ENCODE measurements around the gene SERPINB12. TPM values are rescaled to one million over a fixed set of nuclear protein-coding genes. Genes with fewer than 3 reads are reported as not detected.
A peak's percentile ranks its signal among the peaks of the same experiment; 100 is the strongest.

SERPINB12 gene
- total and polyA plus RNA-seq, 2 donors (not counting 3 experiments of a cell fraction or from before 2014, with no cell fraction given): not detected

DNA sequence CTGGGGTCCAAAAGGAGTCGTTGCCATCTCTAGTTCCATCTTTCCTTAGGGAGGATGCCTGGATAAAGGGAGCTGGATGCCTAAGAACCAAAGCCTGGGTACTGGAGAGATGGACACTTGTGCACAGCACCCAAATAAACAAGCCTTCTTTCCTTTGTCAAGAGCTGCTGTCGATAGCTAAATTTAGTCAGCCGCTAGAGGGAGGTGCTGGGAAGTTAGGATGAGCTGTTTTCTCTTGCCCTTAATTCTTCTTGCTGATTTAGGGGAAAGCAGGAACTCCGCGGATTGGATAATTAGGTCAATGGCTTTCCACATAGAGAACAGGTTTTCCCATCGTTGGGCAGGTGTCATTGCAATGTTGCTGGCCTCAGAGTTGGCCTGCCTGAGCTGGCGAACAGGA, 30.9 kb upstream of the SERPINB12 start:
- dilution Hi-C loops (cut with MboI; ENCODE audit: extremely low pct_ligation_motif_present, low sequenced_read_pairs): no loop called here
- H3K9ac ChIP-seq (replicated peaks; ENCODE audit: extremely low read depth, insufficient read depth, low read length): no peak overlapping the region
- no peaks in the 10 kb centered on the region for H3K9me3 ChIP-seq (replicated peaks; ENCODE audit: control insufficient read depth, insufficient read depth, low read length)
- DNase-seq (ENCODE audit: low read depth, low spot score) (peak; percentile 33), FAIRE-seq (peak; percentile 52)
- H3K9me1 ChIP-seq (replicated peaks; ENCODE audit: control insufficient read depth, extremely low read depth, insufficient read depth, low read length): no peaks in the 10 kb centered on the region
- no peak overlapping the region for H3K4me3 ChIP-seq (replicated peaks in 1 of 3; ENCODE audit: insufficient read depth in 1 of 3, low read depth in 1 of 3, low read length in 3 of 3)
- H3K4me1 ChIP-seq (ENCODE audit: control insufficient read depth, extremely low read depth, insufficient read depth, low read length): no peaks in the 10 kb centered on the region
- BruUV-seq (replicated peaks): no TSS peak
- H4K20me1 ChIP-seq (replicated peaks; ENCODE audit: control insufficient read depth, extremely low read depth, insufficient read depth, low read length): no peaks in the 10 kb centered on the region
- TF ChIP-seq, protein P1, sequence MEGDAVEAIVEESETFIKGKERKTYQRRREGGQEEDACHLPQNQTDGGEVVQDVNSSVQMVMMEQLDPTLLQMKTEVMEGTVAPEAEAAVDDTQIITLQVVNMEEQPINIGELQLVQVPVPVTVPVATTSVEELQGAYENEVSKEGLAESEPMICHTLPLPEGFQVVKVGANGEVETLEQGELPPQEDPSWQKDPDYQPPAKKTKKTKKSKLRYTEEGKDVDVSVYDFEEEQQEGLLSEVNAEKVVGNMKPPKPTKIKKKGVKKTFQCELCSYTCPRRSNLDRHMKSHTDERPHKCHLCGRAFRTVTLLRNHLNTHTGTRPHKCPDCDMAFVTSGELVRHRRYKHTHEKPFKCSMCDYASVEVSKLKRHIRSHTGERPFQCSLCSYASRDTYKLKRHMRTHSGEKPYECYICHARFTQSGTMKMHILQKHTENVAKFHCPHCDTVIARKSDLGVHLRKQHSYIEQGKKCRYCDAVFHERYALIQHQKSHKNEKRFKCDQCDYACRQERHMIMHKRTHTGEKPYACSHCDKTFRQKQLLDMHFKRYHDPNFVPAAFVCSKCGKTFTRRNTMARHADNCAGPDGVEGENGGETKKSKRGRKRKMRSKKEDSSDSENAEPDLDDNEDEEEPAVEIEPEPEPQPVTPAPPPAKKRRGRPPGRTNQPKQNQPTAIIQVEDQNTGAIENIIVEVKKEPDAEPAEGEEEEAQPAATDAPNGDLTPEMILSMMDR (IDR thresholded peaks at IDR 0.05; ENCODE audit: extremely low read depth in 1 of 2, insufficient read depth in 1 of 2, low read depth in 1 of 2, low read length in 2 of 2): peak; percentile 52 to 56
- no peak for TF ChIP-seq POLR2AphosphoS5 (IDR thresholded peaks at IDR 0.05; ENCODE audit: insufficient read depth, low read depth, low read length)
- H2AFZ ChIP-seq (ENCODE audit: low read depth, low read length): no peak overlapping the region
- intact Hi-C loops (cut with micrococcal nuclease): no loop called here
- H3K79me2 ChIP-seq (ENCODE audit: control insufficient read depth, insufficient read depth, low read length): no peaks in the 10 kb centered on the region
- H3K36me3 ChIP-seq (ENCODE audit: control insufficient read depth in 2 of 2, extremely low read depth in 1 of 2, insufficient read depth in 2 of 2, low read length in 2 of 2): no peaks in the 10 kb centered on the region
- ChIA-PET CTCF (interaction anchor here (0.7 to 2.7 kb wide), 26 partner anchors 9 to 495 kb away, joined by 3 to 21 read pairs (median 4); no protein-coding TSS in a partner anchor), POLR2A (no interaction called here)
- no peak overlapping the region for H3K27ac ChIP-seq (ENCODE audit: insufficient read depth, low read depth, low read length)
- H3K4me2 ChIP-seq (ENCODE audit: insufficient read depth, low read length): no peak overlapping the region
- peaks cover 5 to 11% of the 10 kb centered on the region in 2 experiments for H3K27me3 ChIP-seq (ENCODE audit: control insufficient read depth in 2 of 2, insufficient read depth in 2 of 2, low read length in 2 of 2)

DNA sequence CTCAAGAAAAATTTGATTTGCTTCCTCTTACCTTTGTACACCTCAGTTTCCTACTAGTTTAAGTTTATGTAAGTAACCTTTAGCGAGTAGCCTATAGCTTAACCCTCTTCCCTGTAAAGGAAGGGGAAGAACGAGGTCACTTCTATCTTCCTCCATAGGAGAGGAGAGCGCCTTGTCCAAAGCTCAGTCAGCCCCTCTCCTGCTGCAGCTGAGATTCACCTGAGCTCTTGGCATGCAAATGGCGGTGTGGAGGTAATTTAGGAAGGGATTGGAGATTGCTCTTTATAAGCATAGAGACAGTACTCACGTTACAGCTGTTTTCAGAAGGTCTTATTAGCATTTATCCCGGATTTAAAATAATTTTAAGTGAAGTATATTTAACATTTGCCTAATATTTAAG, 27.8 kb upstream of the SERPINB12 start:
- H3K4me3 ChIP-seq (replicated peaks in 1 of 3; ENCODE audit: insufficient read depth in 1 of 3, low read depth in 1 of 3, low read length in 3 of 3): no peak overlapping the region
- H3K27me3 ChIP-seq (ENCODE audit: control insufficient read depth in 2 of 2, insufficient read depth in 2 of 2, low read length in 2 of 2): peaks cover 5 to 8% of the 10 kb centered on the region in 2 experiments
- no peak for DNase-seq (ENCODE audit: low read depth, low spot score)
- H3K9me3 ChIP-seq (replicated peaks; ENCODE audit: control insufficient read depth, insufficient read depth, low read length): no peaks in the 10 kb centered on the region
- no peaks in the 10 kb centered on the region for H3K79me2 ChIP-seq (ENCODE audit: control insufficient read depth, insufficient read depth, low read length)
- H3K9ac ChIP-seq (replicated peaks; ENCODE audit: extremely low read depth, insufficient read depth, low read length): no peak overlapping the region
- H4K20me1 ChIP-seq (replicated peaks; ENCODE audit: control insufficient read depth, extremely low read depth, insufficient read depth, low read length): no peaks in the 10 kb centered on the region
- no TSS peak for BruUV-seq (replicated peaks)
- no peaks in the 10 kb centered on the region for H3K36me3 ChIP-seq (ENCODE audit: control insufficient read depth in 2 of 2, extremely low read depth in 1 of 2, insufficient read depth in 2 of 2, low read length in 2 of 2)
- H3K9me1 ChIP-seq (replicated peaks; ENCODE audit: control insufficient read depth, extremely low read depth, insufficient read depth, low read length): no peaks in the 10 kb centered on the region
- dilution Hi-C loops (cut with MboI; ENCODE audit: extremely low pct_ligation_motif_present, low sequenced_read_pairs): no loop called here
- ChIA-PET CTCF (interaction anchor here (0.9 to 7.6 kb wide), 6 partner anchors 41 to 422 kb away, joined by 3 to 173 read pairs (median 5); no protein-coding TSS in a partner anchor), POLR2A (no interaction called here)
- H3K27ac ChIP-seq (ENCODE audit: insufficient read depth, low read depth, low read length): no peak overlapping the region
- H3K4me2 ChIP-seq (ENCODE audit: insufficient read depth, low read length): no peak overlapping the region
- H2AFZ ChIP-seq (ENCODE audit: low read depth, low read length): no peak overlapping the region
- FAIRE-seq: no peak
- TF ChIP-seq POLR2AphosphoS5 (IDR thresholded peaks at IDR 0.05; ENCODE audit: insufficient read depth, low read depth, low read length) (no peak), GATA2 (IDR thresholded peaks at IDR 0.05; ENCODE audit: insufficient read depth, insufficient read length, low read depth, low read length) (no peak), MYC (IDR thresholded peaks at IDR 0.05; ENCODE audit: low read depth, low read length) (no peak), POLR2A (IDR thresholded peaks at IDR 0.05; ENCODE audit: low read depth, low read length) (no peak), EZH2 (IDR thresholded peaks at IDR 0.05; ENCODE audit: borderline replicate concordance, low read depth, low read length, severe bottlenecking) (no peak), FOS (IDR thresholded peaks at IDR 0.05; ENCODE audit: borderline replicate concordance, insufficient read depth, low read length) (no peak), JUN (IDR thresholded peaks at IDR 0.05; ENCODE audit: borderline replicate concordance, insufficient read depth, insufficient read length, low read depth) (no peak)
- TF ChIP-seq, protein P1 (IDR thresholded peaks at IDR 0.05; ENCODE audit: extremely low read depth in 1 of 2, insufficient read depth in 1 of 2, low read depth in 1 of 2, low read length in 2 of 2): no peak
- TF ChIP-seq, protein P2, sequence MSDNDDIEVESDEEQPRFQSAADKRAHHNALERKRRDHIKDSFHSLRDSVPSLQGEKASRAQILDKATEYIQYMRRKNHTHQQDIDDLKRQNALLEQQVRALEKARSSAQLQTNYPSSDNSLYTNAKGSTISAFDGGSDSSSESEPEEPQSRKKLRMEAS (IDR thresholded peaks at IDR 0.05; ENCODE audit: insufficient read depth, insufficient read length): no peak
- intact Hi-C loops (cut with micrococcal nuclease): no loop called here
- H3K4me1 ChIP-seq (ENCODE audit: control insufficient read depth, extremely low read depth, insufficient read depth, low read length): no peaks in the 10 kb centered on the region

Measured in endothelial cell of umbilical vein (primary cell).